AG09309 (cell line): ENCODE data around the gene TYW1.
"Not testable (repeated sequence)": the region's sequence is repeated elsewhere in the genome, so short reads cannot be mapped to it uniquely, and the experiment has no call there.

Experiments used
- DNase-seq: peaks from one replicate; pipeline ENCODE4 v3.0.0-alpha.2; 2010; ENCODE audit warnings: low read depth
- H3K4me3 ChIP-seq: 2 replicates; pipeline ENCODE4 v1.5.1; 2011; ENCODE audit warnings: mild to moderate bottlenecking, low read depth, low read length, moderate library complexity; ENCODE audit not compliant: control insufficient read depth
- TF ChIP-seq, protein P1 (sequence below): IDR thresholded peaks from 2 replicates; pipeline ENCODE4 v1.5.1; 2011; ENCODE audit warnings: mild to moderate bottlenecking, low read depth, low read length, inconsistent platforms; ENCODE audit not compliant: insufficient read depth, control insufficient read depth; ENCODE audit errors: missing control alignments

Gene TYW1

DNA sequence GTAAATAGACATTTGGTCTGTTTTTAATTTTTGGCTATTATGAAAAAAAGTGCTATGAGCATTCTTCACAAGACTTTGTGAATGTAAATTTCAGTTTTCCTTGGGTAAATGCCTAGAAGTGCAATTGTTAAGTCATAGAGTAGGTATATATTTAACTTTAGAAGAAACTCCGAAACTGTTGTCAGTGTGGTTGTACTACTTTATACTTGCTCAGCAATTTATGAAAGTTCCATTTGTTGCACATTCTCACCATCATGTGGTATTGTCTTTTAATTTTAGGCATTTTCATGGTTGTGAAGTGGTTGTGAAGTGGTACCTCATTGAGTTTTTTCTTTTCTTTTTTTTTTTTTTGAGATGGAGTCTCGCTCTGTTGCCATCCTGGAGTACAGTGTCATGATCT, 60.0 kb downstream of the TYW1 start:
- no peak for DNase-seq
- H3K4me3 ChIP-seq, result no peak overlapping the region
- TF ChIP-seq, protein P1, sequence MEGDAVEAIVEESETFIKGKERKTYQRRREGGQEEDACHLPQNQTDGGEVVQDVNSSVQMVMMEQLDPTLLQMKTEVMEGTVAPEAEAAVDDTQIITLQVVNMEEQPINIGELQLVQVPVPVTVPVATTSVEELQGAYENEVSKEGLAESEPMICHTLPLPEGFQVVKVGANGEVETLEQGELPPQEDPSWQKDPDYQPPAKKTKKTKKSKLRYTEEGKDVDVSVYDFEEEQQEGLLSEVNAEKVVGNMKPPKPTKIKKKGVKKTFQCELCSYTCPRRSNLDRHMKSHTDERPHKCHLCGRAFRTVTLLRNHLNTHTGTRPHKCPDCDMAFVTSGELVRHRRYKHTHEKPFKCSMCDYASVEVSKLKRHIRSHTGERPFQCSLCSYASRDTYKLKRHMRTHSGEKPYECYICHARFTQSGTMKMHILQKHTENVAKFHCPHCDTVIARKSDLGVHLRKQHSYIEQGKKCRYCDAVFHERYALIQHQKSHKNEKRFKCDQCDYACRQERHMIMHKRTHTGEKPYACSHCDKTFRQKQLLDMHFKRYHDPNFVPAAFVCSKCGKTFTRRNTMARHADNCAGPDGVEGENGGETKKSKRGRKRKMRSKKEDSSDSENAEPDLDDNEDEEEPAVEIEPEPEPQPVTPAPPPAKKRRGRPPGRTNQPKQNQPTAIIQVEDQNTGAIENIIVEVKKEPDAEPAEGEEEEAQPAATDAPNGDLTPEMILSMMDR, result no peak

DNA sequence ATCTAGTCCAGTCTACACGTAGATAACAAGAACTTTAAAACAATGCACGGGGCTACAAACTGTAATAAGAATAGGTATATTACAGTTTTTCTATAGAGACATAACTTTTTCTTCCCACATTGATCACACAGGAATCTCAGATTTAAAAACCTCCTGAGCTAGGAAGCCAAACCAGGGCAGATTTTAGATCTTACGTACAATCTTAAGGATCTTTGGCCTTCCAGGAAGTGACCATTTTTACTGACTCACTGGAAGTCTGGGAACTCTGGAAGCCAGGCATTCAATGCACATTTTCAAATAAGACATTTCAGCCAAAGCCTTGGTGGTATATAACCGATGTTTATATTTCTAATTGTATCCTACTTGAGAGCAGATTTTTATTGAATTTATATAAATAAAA, 64.7 kb downstream of the TYW1 start:
- not testable (repeated sequence) for DNase-seq, H3K4me3 ChIP-seq

DNA sequence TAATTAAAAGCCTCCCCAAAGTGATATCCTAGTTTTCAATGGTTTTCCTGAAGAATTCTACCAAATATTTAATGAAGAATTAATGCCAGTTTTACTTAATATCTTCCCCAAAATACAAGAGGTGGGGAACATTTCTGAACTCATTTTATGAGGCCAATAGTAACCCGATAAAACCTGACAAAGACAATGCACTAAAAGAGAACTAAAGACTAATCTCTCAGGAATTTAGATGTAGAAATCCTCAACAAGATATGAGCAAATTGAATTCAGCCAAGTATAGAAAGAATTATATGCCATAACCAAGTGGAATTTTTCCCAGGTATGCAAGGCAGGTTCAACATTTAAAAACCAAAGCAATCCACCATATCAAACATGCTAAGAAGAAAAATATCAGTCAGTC, 66.2 kb downstream of the TYW1 start:
- DNase-seq, H3K4me3 ChIP-seq: not testable (repeated sequence)

DNA sequence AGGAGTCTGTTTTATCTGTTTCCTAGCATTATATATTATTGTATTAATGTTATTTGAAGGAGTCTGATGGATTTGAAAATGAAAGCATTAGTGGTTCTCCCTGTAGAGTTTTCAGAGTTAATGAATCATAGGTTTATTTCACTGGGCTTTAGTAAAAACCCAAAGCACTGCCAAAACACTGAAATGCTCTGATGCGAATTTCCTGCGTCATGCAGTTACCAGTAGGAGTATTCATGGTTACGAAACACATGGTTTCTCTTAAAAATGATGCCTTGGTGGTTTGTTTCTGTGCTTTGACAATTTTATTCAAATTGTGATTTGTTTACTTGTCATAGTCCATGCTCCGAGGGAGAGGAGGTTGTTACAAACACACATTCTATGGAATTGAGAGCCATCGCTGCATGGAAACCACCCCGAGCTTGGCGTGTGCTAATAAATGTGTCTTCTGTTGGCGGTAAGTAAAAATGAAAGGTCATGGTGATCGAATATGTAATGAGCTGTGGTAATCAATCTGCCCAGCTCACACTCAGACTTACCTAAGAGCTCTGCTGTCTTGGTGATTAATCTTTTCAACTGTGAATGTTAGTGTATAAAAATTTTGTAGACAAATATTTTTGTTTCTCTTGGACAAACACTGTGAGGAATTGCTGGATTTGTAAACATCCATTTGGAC, 70.5 kb downstream of the TYW1 start:
- H3K4me3 ChIP-seq, result peak overlapping the region; percentile 46
- peak; percentile 83 for DNase-seq

DNA sequence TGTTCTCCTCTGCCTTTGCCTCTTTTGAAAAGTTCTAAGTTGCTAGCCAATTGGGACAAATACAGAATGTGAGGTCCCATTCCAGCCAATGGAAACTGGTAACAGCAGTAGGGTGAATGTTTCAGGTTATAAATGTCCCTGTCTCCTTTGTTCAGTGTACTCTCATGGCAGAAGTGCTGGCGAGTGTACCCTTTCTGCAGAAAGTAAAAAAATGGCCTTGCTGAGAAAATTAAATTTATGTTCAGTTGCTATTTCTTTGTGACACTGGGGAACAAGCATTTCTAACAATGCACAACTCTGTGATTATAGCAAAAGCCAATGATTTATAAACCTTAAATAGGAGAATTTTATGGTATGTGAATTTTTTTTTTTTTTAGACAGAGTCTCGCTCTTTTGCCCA, 79.5 kb downstream of the TYW1 start:
- DNase-seq, H3K4me3 ChIP-seq: not testable (repeated sequence)

DNA sequence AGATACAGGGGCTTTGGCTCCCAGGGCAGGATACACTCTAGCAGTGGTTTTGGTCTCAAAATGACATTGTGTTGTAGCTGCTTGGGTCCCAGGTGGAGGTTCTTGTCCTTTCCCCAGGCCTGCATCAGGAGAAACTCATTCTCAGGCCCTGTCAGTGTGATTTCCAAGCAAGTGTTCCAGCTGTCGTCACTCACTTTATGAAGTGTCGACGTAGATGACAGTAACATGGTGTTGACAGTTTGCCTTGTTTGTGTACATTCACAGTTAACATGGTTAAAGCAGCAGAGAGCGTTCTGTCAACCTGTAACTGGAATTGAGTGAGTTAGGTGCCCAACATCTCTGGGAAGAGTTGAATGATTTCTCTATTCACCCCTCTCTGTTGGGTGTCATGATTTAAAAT, 86.2 kb downstream of the TYW1 start:
- not testable (repeated sequence) for H3K4me3 ChIP-seq, DNase-seq

DNA sequence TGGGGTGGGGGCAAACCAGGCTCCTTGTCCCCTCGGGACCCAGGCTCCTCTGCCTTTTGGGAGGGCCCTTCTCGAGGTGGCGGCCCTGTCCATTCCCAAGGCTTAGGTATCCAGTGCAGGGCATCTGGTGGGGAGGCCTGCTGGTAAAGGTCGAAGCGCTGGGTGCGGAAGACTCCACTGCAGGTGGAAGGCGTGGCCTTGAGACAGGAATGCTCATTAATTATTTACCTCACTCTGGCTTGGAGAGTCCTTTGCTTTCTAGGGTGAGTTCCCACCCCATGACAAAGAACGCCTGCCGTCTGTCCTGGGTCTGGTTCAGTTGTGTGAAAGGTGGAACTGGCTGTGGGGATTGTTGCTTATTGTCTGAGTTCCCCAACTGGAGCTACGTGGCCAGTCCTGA, 92.6 kb downstream of the TYW1 start:
- not testable (repeated sequence) for DNase-seq, H3K4me3 ChIP-seq

DNA sequence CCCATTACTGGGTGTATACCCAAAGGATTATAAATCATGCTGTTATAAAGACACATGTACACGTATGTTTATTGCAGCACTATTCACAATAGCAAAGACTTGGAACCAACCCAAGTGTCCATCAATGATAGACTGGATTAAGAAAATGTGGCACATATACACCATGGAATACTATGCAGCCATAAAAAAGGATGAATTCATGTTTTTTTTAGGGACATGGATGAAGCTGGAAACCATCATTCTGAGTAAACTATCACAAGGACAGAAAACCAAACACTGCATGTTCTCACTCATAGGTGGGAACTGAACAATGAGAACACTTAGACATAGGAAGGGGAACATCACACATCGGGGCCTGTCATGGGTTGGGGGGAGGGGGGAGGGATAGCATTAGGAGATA, 94.4 kb downstream of the TYW1 start:
- not testable (repeated sequence) for H3K4me3 ChIP-seq, DNase-seq

DNA sequence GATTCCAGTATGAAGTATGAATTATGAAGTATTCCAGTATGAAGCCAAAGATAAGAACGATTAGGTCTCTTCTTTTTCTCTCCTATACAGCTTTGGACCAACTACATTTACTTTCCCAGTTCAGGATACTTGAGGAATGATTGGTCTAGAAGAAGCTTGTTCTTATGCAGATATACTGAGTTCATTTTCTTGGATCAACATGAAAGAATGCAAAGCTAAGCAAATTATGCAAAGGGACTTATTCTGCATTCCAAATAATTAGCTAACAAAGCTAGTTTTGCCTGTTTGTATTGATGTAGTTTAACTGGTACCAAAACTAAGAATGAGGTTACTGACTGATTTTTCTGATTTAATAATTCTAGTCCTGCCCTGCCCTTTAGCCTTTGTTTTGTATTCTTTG, 101.4 kb downstream of the TYW1 start:
- DNase-seq, H3K4me3 ChIP-seq: not testable (repeated sequence)

DNA sequence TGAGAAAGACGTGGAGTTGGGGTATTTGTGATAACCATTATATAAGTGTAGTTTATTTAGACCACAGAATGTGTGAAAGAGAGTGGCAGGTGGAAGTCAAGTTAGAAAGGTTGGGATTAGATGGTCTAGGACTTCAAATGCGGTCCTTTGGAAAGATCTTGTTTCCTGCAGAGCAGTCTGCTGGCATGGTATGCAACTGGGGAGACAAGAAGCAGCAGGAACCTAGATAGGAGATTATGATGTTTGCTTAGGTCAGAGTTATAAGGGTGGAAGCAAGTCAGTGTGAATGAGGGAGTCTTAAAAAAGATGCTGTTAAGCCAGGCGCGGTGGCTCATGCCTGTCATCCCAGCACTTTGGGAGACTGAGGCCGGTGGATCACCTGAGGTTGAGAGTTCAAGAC, 102.8 kb downstream of the TYW1 start:
- H3K4me3 ChIP-seq, DNase-seq: not testable (repeated sequence)

DNA sequence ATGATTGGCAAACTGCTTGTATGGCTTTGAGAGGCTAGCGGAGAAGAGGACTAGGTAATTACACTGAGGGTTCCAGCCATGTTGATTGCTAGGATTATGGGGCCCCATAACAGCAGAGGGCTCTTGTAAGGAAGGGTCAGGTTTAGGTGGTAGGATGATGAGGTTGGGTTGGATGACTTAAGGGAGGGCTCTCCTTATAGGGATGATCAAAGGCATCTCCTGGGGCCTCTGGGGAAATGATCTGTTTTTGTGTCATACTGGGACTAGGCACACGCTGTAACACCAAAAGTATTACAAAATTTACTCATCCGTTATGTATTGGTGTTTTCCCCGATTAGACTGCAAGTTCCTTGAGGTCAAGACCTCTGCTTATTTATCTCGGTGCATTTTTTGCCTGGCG, 103.4 kb downstream of the TYW1 start:
- DNase-seq, H3K4me3 ChIP-seq: not testable (repeated sequence)

DNA sequence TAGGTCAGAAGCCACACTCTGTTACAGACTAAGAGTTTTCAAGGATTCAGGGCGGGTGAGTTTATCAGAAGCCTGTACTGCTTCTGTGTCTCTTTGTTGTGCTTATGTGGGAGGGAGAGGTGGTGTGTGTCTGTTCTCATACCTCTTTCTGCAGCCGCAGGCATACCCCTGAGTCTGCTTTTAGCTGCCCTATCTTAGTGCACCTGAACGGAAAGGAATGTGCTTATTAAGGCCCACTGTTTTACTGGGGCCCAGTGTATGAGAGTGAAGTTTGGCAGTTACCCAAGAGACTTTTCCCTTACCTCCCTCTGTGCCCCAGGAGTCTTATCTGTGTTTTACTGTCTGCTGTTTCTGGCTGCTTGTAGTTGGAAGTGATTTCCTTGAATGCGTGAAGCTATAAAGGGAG, 104.3 kb downstream of the TYW1 start:
- no peak overlapping the region for H3K4me3 ChIP-seq
- TF ChIP-seq, protein P1, result no peak

DNA sequence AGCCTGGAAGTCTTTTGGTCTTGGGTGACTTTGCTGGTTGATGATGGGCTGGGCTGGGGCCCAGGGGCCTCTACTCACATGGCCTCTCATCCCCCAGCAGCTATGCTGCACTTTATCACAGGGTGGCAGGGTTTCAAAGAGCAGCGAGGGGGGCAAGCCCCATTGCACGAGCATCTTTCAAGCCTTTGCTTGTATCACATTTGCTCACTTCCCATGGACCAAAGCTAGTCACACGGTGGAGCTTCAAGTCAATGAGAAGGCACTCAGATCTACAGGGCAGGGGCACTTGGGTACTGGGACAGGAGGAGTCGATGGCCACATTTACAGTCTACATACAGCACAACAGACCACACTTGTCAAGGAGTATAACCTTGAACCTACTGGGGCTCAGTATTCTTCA, 108.3 kb downstream of the TYW1 start:
- not testable (repeated sequence) for DNase-seq, H3K4me3 ChIP-seq

More for the DNA sequence above, 104.3 kb downstream of the TYW1 start:
- no peak for DNase-seq
